CD14-positive monocyte (primary cell): ENCODE data around the gene PLEKHO1. TPM values are rescaled to one million over a fixed set of nuclear protein-coding genes. Genes with fewer than 3 reads are reported as not detected.

Source experiments
- polyA plus RNA-seq, 3 donors: library from polyadenylated mRNA; depleted of rRNA in 1 of 3; unstranded in 2 of 3; stranded (reverse) in 1 of 3; fragments of 300-500 nt in 2 of 3; fragments of >200 nt in 1 of 3; fragmentation: Illumina TruSeq in 2 of 3; gene quantifications; 1 replicate in 2 of 3; 2 replicates in 1 of 3; pipeline ENCODE4 v1.2.3, GENCODE V29; 2012 to 2021

PLEKHO1 gene
- polyA plus RNA-seq, 3 donors = 87.2 to 170 (median 110) TPM

Other genes with a start within 250 kb of the PLEKHO1 start
- gene SV2A, start 232.1 kb upstream of the PLEKHO1 start, polyA plus RNA-seq = under 1 TPM; 0.07 to 0.17 (median 0.14) TPM
- gene SF3B4, start 222.1 kb upstream of the PLEKHO1 start, polyA plus RNA-seq = 10 to 100 TPM; 52.2 to 78.6 (median 64.6) TPM
- 100 to 1,000 TPM in 1 of 3 donors, 10 to 100 TPM in 2; 53.1 to 152 (median 54.6) TPM for gene MTMR11, start 213.0 kb upstream of the PLEKHO1 start, polyA plus RNA-seq
- under 1 TPM in 1 of 3 donors, not detected in 2; 0.03 TPM for gene OTUD7B, start 139.2 kb upstream of the PLEKHO1 start, polyA plus RNA-seq
- 10 to 100 TPM; 36.0 to 41.9 (median 36.8) TPM for gene VPS45, start 82.1 kb upstream of the PLEKHO1 start, polyA plus RNA-seq
- 10 to 100 TPM in 2 of 3 donors, 1 to 10 TPM in 1; 4.6 to 26.6 (median 20.4) TPM for gene ANP32E, start 86.2 kb downstream of the PLEKHO1 start, polyA plus RNA-seq
- not detected for gene CA14, start 107.9 kb downstream of the PLEKHO1 start, polyA plus RNA-seq
- gene APH1A, start 119.1 kb downstream of the PLEKHO1 start, polyA plus RNA-seq = 100 to 1,000 TPM in 1 of 3 donors, 10 to 100 TPM in 2; 83.7 to 134 (median 83.9) TPM
- gene C1orf54, start 122.9 kb downstream of the PLEKHO1 start, polyA plus RNA-seq = 10 to 100 TPM in 1 of 3 donors, 1 to 10 TPM in 2; 9.2 to 14.5 (median 10.0) TPM
- gene CIART, start 132.6 kb downstream of the PLEKHO1 start, polyA plus RNA-seq = under 1 TPM in 1 of 3 donors, not detected in 2; 0.61 TPM
- 10 to 100 TPM; 42.3 to 53.0 (median 49.6) TPM for gene MRPS21, start 143.9 kb downstream of the PLEKHO1 start, polyA plus RNA-seq
- gene PRPF3, start 171.6 kb downstream of the PLEKHO1 start, polyA plus RNA-seq = 10 to 100 TPM in 1 of 3 donors, 1 to 10 TPM in 2; 5.9 to 84.7 (median 7.9) TPM
- gene RPRD2, start 214.2 kb downstream of the PLEKHO1 start, polyA plus RNA-seq = 1 to 10 TPM; 5.9 to 9.7 (median 8.2) TPM